ENCODE measurements around the gene AQP12A.
"Not testable (repeated sequence)": the region's sequence is repeated elsewhere in the genome, so short reads cannot be mapped to it uniquely, and the experiment has no call there.

DNA sequence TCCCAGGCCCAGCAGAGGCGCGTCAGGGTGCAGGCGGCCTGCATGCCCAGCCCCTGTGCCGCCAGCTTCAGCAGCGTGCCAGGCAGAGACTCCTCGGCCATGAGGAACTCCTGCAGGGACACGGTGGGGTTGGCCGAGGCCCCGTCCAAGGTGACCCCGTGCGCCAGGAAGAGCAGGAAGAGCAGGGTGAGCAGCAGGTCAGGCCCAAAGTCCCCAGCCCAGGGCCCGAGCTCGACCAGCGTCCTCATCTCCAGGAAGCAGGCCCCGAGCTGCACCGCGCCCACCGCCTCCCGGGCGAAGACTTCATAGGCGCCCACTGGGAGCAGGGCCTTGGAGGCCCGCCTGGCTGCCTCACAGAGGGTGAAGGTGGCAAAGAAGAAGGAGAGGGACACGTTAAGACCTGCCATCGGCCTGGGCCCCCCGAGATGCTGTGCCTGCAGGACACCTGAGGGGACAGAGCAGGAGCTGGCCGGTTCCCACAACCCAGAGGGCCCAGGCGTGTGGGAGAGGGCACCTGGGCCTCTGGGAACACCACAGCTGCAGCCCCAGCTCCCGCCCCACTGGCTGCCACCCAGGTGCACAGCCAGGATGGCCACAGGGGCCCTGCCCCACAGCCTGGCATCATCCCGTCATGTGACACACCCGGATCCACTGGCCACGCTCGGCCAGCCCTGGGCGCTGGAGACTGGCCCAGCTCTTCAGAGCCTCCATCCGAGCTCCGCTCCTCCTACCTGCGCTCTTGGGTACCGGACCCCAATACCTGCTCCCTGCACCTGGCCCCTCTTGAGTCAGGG lies 9.0 kb upstream of the AQP12A start, which contains the start of gene AQP12B:
- TF ChIP-seq, protein P1, sequence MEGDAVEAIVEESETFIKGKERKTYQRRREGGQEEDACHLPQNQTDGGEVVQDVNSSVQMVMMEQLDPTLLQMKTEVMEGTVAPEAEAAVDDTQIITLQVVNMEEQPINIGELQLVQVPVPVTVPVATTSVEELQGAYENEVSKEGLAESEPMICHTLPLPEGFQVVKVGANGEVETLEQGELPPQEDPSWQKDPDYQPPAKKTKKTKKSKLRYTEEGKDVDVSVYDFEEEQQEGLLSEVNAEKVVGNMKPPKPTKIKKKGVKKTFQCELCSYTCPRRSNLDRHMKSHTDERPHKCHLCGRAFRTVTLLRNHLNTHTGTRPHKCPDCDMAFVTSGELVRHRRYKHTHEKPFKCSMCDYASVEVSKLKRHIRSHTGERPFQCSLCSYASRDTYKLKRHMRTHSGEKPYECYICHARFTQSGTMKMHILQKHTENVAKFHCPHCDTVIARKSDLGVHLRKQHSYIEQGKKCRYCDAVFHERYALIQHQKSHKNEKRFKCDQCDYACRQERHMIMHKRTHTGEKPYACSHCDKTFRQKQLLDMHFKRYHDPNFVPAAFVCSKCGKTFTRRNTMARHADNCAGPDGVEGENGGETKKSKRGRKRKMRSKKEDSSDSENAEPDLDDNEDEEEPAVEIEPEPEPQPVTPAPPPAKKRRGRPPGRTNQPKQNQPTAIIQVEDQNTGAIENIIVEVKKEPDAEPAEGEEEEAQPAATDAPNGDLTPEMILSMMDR (IDR thresholded peaks at IDR 0.05; ENCODE audit: insufficient read depth, low read length, poor library complexity, severe bottlenecking): not testable (repeated sequence)
- TF ChIP-seq EZH2phosphoT487 (conservative IDR thresholded peaks at IDR 0.05; ENCODE audit: low read length): not testable (repeated sequence)
